HepG2 (cell line): ENCODE measurements around the gene SPHK2. TPM values are rescaled to one million over a fixed set of nuclear protein-coding genes. Genes with fewer than 3 reads are reported as not detected.

Experiments used
- FOXA3 ChIP-seq: IDR thresholded peaks from 2 replicates; pipeline ENCODE4 v1.6.1; 2016; ENCODE audit warnings: missing genetic modification reagents, missing compliant biosample characterization
- KDM3A ChIP-seq: IDR thresholded peaks from 2 replicates; pipeline ENCODE4 v1.6.1; 2018; ENCODE audit warnings: low read depth, missing compliant biosample characterization
- NFATC3 ChIP-seq: sonication (generic); formaldehyde crosslinking; IDR thresholded peaks from 2 replicates; pipeline ENCODE4 v1.5.1; 2020; ENCODE audit warnings: mild to moderate bottlenecking, missing genetic modification reagents
- ZNF549 ChIP-seq: sonication (generic); formaldehyde crosslinking; IDR thresholded peaks from 2 replicates; pipeline ENCODE4 v1.5.0; 2020; ENCODE audit warnings: missing genetic modification reagents
- polyA plus RNA-seq, 8 experiments: library from polyadenylated mRNA; depleted of rRNA in 3 of 8; stranded (reverse) in 7 of 8; unstranded in 1 of 8; fragments of >200 nt; fragmentation: Illumina TruSeq in 4 of 8; extraction: Trizol in 4 of 8; gene quantifications; 2 replicates each; pipeline versions ENCODE4 v1.2.1 to v1.2.3, GENCODE V29; 2011 to 2016; ENCODE audit warnings: low read depth in 4 of 8, missing spikeins in 1 of 8, mixed read lengths in 1 of 8; ENCODE audit not compliant: insufficient read depth in 1 of 8
- total RNA-seq, 5 experiments: library from RNA; depleted of rRNA; stranded (reverse); fragments of >200 nt; fragmentation: Illumina TruSeq; extraction: Trizol; gene quantifications; 2 replicates each; pipeline ENCODE4 v1.2.3, GENCODE V29; 2016; ENCODE audit warnings: low read depth in 1 of 5
- TF ChIP-seq, protein P1 (sequence below): sonication (generic); formaldehyde crosslinking; IDR thresholded peaks from 2 replicates; pipeline ENCODE4 v1.4.0; 2020; ENCODE audit warnings: mild to moderate bottlenecking, missing genetic modification reagents
- TF ChIP-seq, protein P2 (sequence below): sonication (generic); formaldehyde crosslinking; IDR thresholded peaks from 2 replicates; pipeline ENCODE4 v1.8.1; 2023; ENCODE audit warnings: mild to moderate bottlenecking, missing genetic modification reagents, borderline replicate concordance
- TF ChIP-seq, protein P3 (sequence below): sonication (generic); formaldehyde crosslinking; IDR thresholded peaks from 2 replicates; pipeline ENCODE4 v1.5.0; 2020; ENCODE audit warnings: mild to moderate bottlenecking, missing genetic modification reagents
- TF ChIP-seq, protein P4 (sequence below): sonication (generic); formaldehyde crosslinking; IDR thresholded peaks from 2 replicates; pipeline ENCODE4 v1.5.0; 2020; ENCODE audit warnings: missing genetic modification reagents
- TF ChIP-seq, protein P5 (sequence below), 2 experiments: fragments of 450-650 bp in 1 of 2; sonication (generic) in 1 of 2; formaldehyde crosslinking in 1 of 2; IDR thresholded peaks; 2 replicates each; pipeline versions ENCODE4 v1.6.1 to v1.8.0; 2016 to 2022; ENCODE audit warnings: antibody characterized with exemption in 1 of 2, mild to moderate bottlenecking in 1 of 2, missing genetic modification reagents in 1 of 2

Gene SPHK2
- total and polyA plus RNA-seq, 2 of the 13 experiments (the other 11 are each of a cell fraction or from before 2014, with no cell fraction given): 2.9 to 14.4 TPM

DNA sequence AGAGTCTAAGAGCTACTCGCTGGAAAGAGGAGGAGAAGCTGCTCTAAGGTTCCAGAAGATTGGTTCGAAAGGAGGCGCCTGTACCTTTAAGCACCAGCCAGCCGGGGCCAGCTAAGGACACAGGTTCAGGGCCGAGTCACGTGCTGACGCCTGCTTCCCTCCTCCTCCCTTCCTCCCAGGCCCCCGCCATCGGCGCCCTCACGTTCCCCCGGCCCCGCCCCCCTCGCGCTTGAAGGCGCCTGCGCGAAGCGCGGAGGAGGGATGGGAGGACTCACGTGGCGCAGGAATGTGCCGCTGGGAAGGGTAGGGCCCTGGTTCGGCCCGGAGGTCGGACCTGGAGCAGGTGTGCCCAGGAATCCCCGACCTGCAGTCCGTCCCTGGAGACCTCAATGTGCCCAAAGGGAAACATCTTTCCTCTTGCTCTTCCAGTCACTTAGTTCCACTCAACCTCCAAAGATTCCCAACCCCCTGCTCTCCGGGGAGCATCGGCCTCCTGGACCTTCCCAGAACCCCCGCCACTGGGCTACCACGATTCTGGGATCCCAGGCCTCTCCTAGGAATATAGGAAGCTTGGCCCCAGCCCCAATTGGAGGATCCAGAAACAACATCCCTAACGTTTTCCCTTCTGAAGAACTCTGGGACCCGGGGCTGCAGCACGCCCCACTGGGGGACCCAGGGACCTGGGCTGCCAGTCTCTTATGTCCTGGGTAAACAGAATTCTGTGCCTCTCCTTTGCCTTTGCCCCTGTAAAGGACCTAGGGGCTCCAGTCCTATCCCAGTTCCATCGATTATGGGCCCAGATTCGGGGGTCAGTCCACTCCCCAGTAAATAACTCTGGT is 15.3 kb downstream of the SPHK2 start (continued):
- TF ChIP-seq, protein P1, sequence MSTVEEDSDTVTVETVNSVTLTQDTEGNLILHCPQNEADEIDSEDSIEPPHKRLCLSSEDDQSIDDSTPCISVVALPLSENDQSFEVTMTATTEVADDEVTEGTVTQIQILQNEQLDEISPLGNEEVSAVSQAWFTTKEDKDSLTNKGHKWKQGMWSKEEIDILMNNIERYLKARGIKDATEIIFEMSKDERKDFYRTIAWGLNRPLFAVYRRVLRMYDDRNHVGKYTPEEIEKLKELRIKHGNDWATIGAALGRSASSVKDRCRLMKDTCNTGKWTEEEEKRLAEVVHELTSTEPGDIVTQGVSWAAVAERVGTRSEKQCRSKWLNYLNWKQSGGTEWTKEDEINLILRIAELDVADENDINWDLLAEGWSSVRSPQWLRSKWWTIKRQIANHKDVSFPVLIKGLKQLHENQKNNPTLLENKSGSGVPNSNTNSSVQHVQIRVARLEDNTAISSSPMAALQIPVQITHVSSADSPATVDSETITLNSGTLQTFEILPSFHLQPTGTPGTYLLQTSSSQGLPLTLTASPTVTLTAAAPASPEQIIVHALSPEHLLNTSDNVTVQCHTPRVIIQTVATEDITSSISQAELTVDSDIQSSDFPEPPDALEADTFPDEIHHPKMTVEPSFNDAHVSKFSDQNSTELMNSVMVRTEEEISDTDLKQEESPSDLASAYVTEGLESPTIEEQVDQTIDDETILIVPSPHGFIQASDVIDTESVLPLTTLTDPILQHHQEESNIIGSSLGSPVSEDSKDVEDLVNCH (CRISPR knock-in tag): no peak
- TF ChIP-seq, protein P2, sequence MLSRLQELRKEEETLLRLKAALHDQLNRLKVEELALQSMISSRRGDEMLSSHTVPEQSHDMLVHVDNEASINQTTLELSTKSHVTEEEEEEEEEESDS (CRISPR knock-in tag): no peak
- TF ChIP-seq, protein P3, sequence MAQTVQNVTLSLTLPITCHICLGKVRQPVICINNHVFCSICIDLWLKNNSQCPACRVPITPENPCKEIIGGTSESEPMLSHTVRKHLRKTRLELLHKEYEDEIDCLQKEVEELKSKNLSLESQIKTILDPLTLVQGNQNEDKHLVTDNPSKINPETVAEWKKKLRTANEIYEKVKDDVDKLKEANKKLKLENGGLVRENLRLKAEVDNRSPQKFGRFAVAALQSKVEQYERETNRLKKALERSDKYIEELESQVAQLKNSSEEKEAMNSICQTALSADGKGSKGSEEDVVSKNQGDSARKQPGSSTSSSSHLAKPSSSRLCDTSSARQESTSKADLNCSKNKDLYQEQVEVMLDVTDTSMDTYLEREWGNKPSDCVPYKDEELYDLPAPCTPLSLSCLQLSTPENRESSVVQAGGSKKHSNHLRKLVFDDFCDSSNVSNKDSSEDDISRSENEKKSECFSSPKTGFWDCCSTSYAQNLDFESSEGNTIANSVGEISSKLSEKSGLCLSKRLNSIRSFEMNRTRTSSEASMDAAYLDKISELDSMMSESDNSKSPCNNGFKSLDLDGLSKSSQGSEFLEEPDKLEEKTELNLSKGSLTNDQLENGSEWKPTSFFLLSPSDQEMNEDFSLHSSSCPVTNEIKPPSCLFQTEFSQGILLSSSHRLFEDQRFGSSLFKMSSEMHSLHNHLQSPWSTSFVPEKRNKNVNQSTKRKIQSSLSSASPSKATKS: 0 out of 2 replicates have a peak, but pooled peaks have one; percentile 20
- TF ChIP-seq KDM3A (CRISPR knock-in tag) (peak; percentile 76), ZNF549 (no peak), NFATC3 (CRISPR knock-in tag) (no peak), FOXA3 (CRISPR knock-in tag) (peak; percentile 19; the same call in 1 of the 2 replicates)
- TF ChIP-seq, protein P4, sequence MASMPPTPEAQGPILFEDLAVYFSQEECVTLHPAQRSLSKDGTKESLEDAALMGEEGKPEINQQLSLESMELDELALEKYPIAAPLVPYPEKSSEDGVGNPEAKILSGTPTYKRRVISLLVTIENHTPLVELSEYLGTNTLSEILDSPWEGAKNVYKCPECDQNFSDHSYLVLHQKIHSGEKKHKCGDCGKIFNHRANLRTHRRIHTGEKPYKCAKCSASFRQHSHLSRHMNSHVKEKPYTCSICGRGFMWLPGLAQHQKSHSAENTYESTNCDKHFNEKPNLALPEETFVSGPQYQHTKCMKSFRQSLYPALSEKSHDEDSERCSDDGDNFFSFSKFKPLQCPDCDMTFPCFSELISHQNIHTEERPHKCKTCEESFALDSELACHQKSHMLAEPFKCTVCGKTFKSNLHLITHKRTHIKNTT: no peak
- TF ChIP-seq, protein P5, sequence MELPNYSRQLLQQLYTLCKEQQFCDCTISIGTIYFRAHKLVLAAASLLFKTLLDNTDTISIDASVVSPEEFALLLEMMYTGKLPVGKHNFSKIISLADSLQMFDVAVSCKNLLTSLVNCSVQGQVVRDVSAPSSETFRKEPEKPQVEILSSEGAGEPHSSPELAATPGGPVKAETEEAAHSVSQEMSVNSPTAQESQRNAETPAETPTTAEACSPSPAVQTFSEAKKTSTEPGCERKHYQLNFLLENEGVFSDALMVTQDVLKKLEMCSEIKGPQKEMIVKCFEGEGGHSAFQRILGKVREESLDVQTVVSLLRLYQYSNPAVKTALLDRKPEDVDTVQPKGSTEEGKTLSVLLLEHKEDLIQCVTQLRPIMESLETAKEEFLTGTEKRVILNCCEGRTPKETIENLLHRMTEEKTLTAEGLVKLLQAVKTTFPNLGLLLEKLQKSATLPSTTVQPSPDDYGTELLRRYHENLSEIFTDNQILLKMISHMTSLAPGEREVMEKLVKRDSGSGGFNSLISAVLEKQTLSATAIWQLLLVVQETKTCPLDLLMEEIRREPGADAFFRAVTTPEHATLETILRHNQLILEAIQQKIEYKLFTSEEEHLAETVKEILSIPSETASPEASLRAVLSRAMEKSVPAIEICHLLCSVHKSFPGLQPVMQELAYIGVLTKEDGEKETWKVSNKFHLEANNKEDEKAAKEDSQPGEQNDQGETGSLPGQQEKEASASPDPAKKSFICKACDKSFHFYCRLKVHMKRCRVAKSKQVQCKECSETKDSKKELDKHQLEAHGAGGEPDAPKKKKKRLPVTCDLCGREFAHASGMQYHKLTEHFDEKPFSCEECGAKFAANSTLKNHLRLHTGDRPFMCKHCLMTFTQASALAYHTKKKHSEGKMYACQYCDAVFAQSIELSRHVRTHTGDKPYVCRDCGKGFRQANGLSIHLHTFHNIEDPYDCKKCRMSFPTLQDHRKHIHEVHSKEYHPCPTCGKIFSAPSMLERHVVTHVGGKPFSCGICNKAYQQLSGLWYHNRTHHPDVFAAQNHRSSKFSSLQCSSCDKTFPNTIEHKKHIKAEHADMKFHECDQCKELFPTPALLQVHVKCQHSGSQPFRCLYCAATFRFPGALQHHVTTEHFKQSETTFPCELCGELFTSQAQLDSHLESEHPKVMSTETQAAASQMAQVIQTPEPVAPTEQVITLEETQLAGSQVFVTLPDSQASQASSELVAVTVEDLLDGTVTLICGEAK (IDR thresholded peaks at IDR 0.05): no peak
- TF ChIP-seq, protein P5 (CRISPR knock-in tag; IDR thresholded peaks at IDR 0.05): no peak
